Smooth muscle cell (in vitro differentiated cells): ENCODE measurements around the gene NRIP2. TPM values are rescaled to one million over a fixed set of nuclear protein-coding genes. Genes with fewer than 3 reads are reported as not detected.

Experiments
- DNase-seq: peaks from one replicate; lab custom pipeline; 2025; ENCODE audit not compliant: unreplicated experiment; lab: John Stamatoyannopoulos, UW
- H2AFZ ChIP-seq: fragments of 200-600 bp; sonication (generic); 2 replicates; pipeline ENCODE4 v1.6.0; 2016; ENCODE audit warnings: antibody characterized with exemption, low read depth, mild to moderate bottlenecking
- H3F3A ChIP-seq: fragments of 200-600 bp; sonication (generic); 2 replicates; pipeline ENCODE4 v1.6.0; 2017; ENCODE audit warnings: antibody characterized with exemption, low read depth
- H3K27ac ChIP-seq: fragments of 200-600 bp; sonication (generic); 2 replicates; pipeline ENCODE4 v1.5.1; 2016; ENCODE audit warnings: low read depth, mild to moderate bottlenecking
- H3K27me3 ChIP-seq: fragments of 200-600 bp; sonication (generic); 2 replicates; pipeline ENCODE4 v1.6.1; 2016; ENCODE audit warnings: low read depth, mild to moderate bottlenecking
- H3K36me3 ChIP-seq: fragments of 200-600 bp; sonication (generic); 2 replicates; pipeline ENCODE4 v1.5.1; 2016; ENCODE audit warnings: low read depth
- H3K4me1 ChIP-seq: fragments of 200-600 bp; sonication (generic); 2 replicates; pipeline ENCODE4 v1.5.1; 2016; ENCODE audit warnings: low read depth
- H3K4me2 ChIP-seq: fragments of 200-600 bp; sonication (generic); 2 replicates; pipeline ENCODE4 v1.6.0; 2016; ENCODE audit warnings: mild to moderate bottlenecking
- H3K4me3 ChIP-seq: fragments of 200-600 bp; sonication (generic); 2 replicates; pipeline ENCODE4 v1.5.1; 2016; ENCODE audit warnings: mild to moderate bottlenecking
- H3K79me2 ChIP-seq: fragments of 200-600 bp; sonication (generic); 2 replicates; pipeline ENCODE4 v1.6.0; 2016; ENCODE audit warnings: low read depth, mild to moderate bottlenecking
- H3K9ac ChIP-seq: fragments of 200-600 bp; sonication (generic); 2 replicates; pipeline ENCODE4 v1.6.0; 2016; ENCODE audit warnings: low read depth
- H3K9me3 ChIP-seq: fragments of 200-600 bp; sonication (generic); replicated peaks from 2 replicates; pipeline ENCODE4 v1.5.1; 2016; ENCODE audit warnings: low read depth
- H4K20me1 ChIP-seq: fragments of 200-600 bp; sonication (generic); 2 replicates; pipeline ENCODE4 v1.6.0; 2016; ENCODE audit warnings: low read depth
- CTCF ChIP-seq: fragments of 200-600 bp; sonication (generic); IDR thresholded peaks from 2 replicates; pipeline ENCODE4 v1.5.1; 2017; ENCODE audit warnings: borderline replicate concordance, mild to moderate bottlenecking, antibody characterized with exemption; ENCODE audit not compliant: insufficient read depth, poor library complexity, severe bottlenecking
- WGBS: methylation state at CpG from one replicate; pipeline ENCODE4 v1.1.7; 2016; ENCODE audit warnings: low lambda C conversion rate; 5-methylcytosine and 5-hydroxymethylcytosine counted together
- polyA plus RNA-seq: library from polyadenylated mRNA; unstranded; fragments of >200 nt; fragmentation: Nextera tagmentation; extraction: Ambion mirVana; gene quantifications from 2 replicates; pipeline ENCODE4 v1.2.1, GENCODE V29; 2016
- total RNA-seq: library from RNA; depleted of rRNA; stranded (reverse); fragments of >200 nt; gene quantifications from 2 replicates; pipeline ENCODE4 v1.2.3, GENCODE V29; 2014

The NRIP2 gene
- total and polyA plus RNA-seq, 2 experiments from 2014 or later, result 0.04 to 0.29 TPM

- Histone ChIP-seq H3K27me3 (peaks cover 13% of the 10 kb centered on the region), H3F3A (no peaks in the 10 kb centered on the region), H3K9me3 (no peaks in the 10 kb centered on the region), H4K20me1 (no peaks in the 10 kb centered on the region), H3K4me1 (peaks cover 4% of the 10 kb centered on the region), H3K9ac (no peak overlapping the region), H3K4me3 (no peak overlapping the region), H3K27ac (no peak overlapping the region), H2AFZ (no peak overlapping the region), H3K79me2 (no peaks in the 10 kb centered on the region), H3K4me2 (no peak overlapping the region), H3K36me3 (no peaks in the 10 kb centered on the region)
- no peak for TF ChIP-seq CTCF
- WGBS, result 92% methylated on average over 8 of the region's 8 CpGs
- no peak for DNase-seq
Observed at GRCh38 chr12:2775431-2775830, 59.4 kb downstream of the NRIP2 start.

Other genes with a start within 250 kb of the NRIP2 start
- gene FKBP4, start 40.1 kb downstream of the NRIP2 start, total RNA-seq, result 19.0 and 27.5 TPM in 2 replicates
- 32.6 and 46.5 TPM in 2 replicates for gene FKBP4, start 40.1 kb downstream of the NRIP2 start, polyA plus RNA-seq
- gene ITFG2, start 22.4 kb downstream of the NRIP2 start, total RNA-seq, result 14.3 and 14.6 TPM in 2 replicates
- 21.5 and 22.3 TPM in 2 replicates for gene ITFG2, start 22.4 kb downstream of the NRIP2 start, polyA plus RNA-seq
- gene TEX52, start 22.0 kb upstream of the NRIP2 start, total RNA-seq, result not detected in 2 replicates
- 0.14 TPM in 1 of 2 replicates, not detected in the other for gene TEX52, start 22.0 kb upstream of the NRIP2 start, polyA plus RNA-seq
- 2.3 and 3.7 TPM in 2 replicates for gene FOXM1, start 42.1 kb upstream of the NRIP2 start, total RNA-seq
- 8.1 and 9.6 TPM in 2 replicates for gene FOXM1, start 42.1 kb upstream of the NRIP2 start, polyA plus RNA-seq
- gene RHNO1, start 42.2 kb upstream of the NRIP2 start, total RNA-seq, result 20.5 and 22.6 TPM in 2 replicates
- 23.4 and 29.7 TPM in 2 replicates for gene RHNO1, start 42.2 kb upstream of the NRIP2 start, polyA plus RNA-seq
- gene TULP3, start 55.9 kb upstream of the NRIP2 start, total RNA-seq, result 39.4 and 40.6 TPM in 2 replicates
- gene TULP3, start 55.9 kb upstream of the NRIP2 start, polyA plus RNA-seq, result 33.7 and 40.0 TPM in 2 replicates
- 12.0 and 14.3 TPM in 2 replicates for gene TEAD4, start 124.4 kb upstream of the NRIP2 start, total RNA-seq
- gene TEAD4, start 124.4 kb upstream of the NRIP2 start, polyA plus RNA-seq, result 12.0 and 12.7 TPM in 2 replicates
- 29.8 and 46.9 TPM in 2 replicates for gene TSPAN9, start 242.3 kb upstream of the NRIP2 start, total RNA-seq
- 14.4 and 17.7 TPM in 2 replicates for gene TSPAN9, start 242.3 kb upstream of the NRIP2 start, polyA plus RNA-seq